ENCODE results near the gene ME2.

DNA sequence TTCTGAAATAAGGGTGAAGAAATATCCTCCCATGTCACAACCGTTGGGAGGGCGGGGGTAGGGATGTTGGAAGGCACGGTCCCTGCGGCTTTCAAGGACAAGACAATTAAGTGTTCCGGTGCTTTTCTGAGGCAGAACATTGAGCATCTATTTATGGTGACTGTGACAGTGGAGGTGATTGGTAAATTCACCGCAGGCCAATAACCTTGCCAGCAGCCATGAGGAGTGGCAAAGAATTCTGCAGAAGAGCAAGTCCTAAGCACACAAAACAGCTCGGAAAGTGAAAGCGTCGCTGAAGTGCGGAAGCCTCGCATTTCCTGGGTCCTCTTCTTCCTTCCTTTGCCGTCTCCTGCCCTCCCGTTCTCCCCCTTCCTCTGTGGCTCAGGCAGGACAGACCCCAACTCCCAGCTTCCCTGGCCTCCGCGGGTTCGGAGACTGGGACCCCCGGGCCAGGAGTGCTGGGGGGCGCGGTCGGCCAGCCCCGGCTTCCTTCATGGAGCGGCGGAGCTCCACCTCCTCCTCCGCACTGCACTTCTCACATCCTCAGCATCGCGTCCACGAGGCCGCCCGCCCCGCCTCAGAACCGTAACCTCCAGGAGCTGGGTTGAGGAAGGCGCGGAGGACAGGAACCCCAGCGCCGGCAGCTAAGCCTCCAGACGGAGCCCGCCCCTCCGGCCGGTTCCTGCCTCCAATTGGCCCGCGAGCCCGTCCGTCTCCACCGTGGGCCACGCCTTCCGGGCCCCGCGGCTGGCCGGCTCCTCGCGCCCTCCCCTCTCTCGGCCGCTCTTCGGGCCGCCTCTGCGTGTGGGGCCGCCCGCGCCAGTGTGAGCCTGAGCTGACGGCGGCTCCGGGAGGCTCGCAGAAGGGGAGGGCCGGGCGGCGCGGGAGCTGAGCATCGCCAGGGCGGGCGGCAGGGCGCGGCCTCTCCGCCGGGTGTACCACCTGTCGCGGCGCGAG lies at the start of gene ME2:
- TF ChIP-seq, protein P1, sequence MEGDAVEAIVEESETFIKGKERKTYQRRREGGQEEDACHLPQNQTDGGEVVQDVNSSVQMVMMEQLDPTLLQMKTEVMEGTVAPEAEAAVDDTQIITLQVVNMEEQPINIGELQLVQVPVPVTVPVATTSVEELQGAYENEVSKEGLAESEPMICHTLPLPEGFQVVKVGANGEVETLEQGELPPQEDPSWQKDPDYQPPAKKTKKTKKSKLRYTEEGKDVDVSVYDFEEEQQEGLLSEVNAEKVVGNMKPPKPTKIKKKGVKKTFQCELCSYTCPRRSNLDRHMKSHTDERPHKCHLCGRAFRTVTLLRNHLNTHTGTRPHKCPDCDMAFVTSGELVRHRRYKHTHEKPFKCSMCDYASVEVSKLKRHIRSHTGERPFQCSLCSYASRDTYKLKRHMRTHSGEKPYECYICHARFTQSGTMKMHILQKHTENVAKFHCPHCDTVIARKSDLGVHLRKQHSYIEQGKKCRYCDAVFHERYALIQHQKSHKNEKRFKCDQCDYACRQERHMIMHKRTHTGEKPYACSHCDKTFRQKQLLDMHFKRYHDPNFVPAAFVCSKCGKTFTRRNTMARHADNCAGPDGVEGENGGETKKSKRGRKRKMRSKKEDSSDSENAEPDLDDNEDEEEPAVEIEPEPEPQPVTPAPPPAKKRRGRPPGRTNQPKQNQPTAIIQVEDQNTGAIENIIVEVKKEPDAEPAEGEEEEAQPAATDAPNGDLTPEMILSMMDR (IDR thresholded peaks at IDR 0.05), result no peak
- TF ChIP-seq ZFX (IDR thresholded peaks at IDR 0.05; ENCODE audit: borderline replicate concordance), result no peak
